Ammon's horn (tissue), 1 donor: ENCODE data around the gene JAML.

ENCODE experiments used
- DNase-seq: peaks from one replicate; pipeline ENCODE4 v3.0.0-alpha.2; 2016; ENCODE audit warnings: low spot score

Gene JAML

DNA sequence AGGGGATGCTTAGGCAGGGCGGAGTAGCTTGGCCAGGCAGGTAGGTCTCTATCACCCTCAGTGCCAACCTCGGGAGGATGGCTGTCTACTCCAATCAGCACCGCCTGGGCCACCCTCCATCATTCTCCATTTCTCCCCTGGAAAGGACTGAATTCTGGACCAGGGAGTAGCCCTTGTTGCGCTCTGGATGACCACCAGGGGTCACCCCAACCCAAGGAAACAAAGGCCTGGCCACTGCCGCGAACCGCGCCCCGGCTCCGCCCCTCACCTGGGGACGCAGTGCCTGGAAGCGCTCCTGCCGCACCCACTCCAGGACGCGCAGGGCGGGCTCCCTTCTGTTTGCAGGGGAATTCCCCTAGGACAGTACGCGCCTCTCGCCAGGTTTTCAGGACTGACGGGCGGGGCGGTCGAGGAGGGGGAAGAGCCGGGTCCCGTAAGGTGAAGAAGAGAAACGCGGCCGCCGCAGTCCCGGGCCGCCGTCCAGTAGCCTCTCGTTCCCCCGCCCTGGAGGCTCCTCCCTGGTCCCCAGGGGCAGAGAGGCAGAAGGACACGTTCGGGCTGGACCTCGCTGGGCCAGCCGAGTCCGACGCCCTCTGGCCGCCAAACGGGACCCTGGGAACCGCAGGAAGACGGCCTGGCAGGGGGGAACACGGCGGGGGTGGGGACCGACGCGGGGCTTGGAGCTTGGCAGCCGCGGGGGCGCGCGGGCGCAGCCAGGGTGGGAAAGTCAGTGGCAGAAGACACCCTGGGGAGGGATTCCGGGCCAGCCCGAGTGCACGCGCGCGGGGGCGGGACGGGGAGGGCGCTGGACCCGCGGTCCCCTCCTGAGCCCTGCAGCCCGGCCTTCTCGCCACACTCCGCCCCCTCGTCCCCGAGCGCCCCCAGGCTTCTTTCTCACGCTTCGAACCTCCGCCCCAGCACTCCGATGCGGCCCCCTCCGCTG is 79.3 kb downstream of the JAML start:
- peak; percentile 85 for DNase-seq

DNA sequence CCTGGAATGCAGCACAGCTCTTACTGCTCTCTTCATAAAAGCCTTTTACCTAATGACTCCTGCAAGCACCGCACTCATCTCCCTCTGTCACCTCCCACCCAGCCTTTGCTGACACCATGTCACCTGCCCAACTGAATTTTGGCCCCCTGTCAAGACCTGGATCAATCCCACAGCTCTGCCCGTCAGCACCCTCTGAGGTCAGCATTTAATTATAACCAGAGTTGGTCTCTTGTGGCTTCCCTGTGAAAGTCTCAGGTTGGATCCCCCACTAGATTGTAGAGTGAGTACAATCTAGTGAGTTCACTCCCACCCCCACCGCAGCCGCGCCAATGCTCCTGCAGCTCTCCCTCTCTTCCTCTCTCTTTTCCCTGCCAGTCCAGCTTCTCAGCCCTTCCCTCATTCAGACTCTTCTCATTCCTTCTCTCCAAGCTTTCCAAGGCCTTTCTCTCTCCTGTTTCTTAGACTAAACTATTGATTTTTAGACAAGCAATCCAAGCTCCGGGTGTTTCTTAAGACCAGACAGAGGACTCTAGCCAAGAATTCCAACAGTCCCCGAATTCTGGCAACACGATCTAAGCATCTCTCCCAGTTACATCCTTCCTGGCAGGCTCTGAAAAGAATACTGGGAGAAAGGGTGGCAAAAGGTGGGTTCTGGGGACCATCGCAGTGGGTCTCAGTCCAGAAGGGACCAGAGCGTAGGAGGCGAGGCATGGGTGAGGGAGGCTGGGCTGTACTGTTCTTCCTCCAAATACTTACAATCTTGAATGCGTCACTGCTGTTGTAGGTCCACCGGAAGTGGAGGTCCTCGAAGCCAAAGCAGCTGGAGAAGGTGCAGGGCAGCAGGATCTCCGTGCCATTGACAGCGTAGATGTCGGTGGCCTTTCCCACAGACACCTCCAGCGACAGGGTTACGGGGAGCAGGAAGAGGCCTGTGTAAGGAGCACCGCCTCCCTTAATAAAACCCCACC is 80.2 kb downstream of the JAML start:
- DNase-seq: no peak
